GM19372 (cell line): ENCODE data around the gene COL4A3.

Experiments
- ATAC-seq: cut with Tn5 transposase; IDR thresholded peaks from one replicate; pipeline ENCODE4 v1.9.1; 2021; ENCODE audit warnings: mild to moderate bottlenecking, low read depth, moderate library complexity; ENCODE audit not compliant: unreplicated experiment

Gene COL4A3

GRCh38 chr2:227163998-227164762 lies at the start of gene COL4A3, which contains the start of gene COL4A4:
Gene COL4A3 (plus strand): TSS chr2:227164624. CDS start chr2:227164727, 103 bp downstream.
Gene COL4A4 (minus strand): TSS chr2:227164205. CDS start chr2:227147483, 16,722 bp downstream.
- peak; percentile 49 for ATAC-seq

- ATAC-seq = no peak
Observed at GRCh38 chr2:227115761-227116160, 48.7 kb upstream of the COL4A3 start.

DNA sequence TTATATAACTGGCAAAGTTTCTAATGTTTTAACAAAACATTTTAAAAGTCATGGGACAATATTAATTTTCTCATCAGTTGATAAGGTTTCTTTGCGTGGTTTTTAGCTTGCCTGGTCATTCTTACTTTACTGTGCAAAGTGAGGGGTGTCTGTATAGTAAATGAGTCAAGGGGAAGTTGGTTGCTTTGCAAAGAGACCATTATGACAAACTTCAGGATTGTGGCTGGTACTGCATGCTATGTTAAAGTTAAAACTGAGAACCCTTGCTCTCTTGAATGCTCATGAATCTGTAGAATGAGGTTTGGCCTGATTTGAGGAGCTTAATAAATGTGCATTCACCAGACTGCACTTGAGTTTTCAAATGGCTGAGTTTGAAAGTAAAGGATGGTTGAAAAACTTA lies 47.4 kb upstream of the COL4A3 start:
- no peak for ATAC-seq

GRCh38 chr2:227117852-227118251 lies 46.6 kb upstream of the COL4A3 start:
- no peak for ATAC-seq

GRCh38 chr2:227118353-227118752 lies 46.1 kb upstream of the COL4A3 start:
- no peak for ATAC-seq

DNA sequence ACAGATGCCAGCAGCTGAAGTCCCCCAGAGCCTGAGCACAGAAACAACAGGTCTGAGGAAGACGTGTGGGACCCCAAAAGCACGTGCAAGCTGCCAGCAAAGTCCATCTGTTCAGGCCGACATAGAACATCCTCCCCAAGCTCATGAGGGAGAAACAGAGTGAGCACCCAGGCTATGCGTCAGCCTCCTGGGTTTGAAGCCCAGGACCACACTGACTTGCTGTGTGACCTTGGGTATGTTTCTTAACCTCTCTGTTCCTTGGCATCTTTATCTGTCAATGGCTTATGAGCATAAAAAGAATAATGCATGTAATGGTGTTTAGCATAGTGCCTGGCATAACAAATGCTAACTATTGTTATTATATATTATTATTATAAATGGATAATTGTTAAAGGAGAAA lies 40.7 kb upstream of the COL4A3 start:
- ATAC-seq = no peak

GRCh38 chr2:227124811-227125210 lies 39.6 kb upstream of the COL4A3 start:
- no peak for ATAC-seq

DNA sequence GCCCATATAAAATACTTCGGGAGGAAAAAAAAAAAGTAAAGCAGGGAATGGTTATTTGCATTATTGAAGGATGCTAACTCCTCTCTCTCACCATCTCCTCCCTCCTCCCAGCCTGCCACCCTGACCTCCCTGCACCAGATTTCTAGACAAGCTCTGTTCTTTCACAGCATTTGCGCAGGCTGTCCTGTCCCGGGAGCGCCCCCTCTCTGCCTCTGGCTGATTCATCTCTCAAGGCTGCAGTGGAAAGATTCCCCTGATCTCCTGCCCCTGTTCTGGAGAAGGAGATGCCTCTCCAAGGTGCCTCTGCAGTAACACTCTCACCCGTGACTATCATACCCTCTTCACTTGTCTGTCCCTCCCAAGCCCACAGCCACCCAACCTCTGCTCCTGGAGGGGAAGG lies 38.9 kb upstream of the COL4A3 start:
- no peak for ATAC-seq

- no peak for ATAC-seq
Observed at GRCh38 chr2:227127201-227127600, 37.2 kb upstream of the COL4A3 start.

GRCh38 chr2:227130636-227131035 lies 33.8 kb upstream of the COL4A3 start:
- ATAC-seq = no peak

GRCh38 chr2:227132986-227133385 lies 31.4 kb upstream of the COL4A3 start:
- no peak for ATAC-seq

DNA sequence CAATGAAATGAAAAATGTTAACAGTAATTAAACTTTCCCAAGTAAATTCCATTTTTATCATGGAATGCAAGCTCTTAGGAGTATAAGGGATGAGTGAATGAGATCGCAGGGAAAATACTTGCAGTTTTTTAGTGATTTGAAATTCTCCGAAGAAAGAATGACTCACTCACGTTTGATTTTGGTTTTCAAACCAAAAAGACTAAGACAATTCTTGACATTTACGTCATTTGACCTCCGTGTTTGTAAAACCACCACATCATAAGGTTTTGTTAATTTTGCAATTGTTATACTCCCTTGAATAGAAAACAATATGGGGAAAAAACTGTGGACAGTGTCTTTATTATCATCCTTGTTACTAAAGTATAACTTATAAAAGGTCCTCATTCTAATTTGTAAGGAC lies 29.8 kb upstream of the COL4A3 start:
- ATAC-seq = no peak

DNA sequence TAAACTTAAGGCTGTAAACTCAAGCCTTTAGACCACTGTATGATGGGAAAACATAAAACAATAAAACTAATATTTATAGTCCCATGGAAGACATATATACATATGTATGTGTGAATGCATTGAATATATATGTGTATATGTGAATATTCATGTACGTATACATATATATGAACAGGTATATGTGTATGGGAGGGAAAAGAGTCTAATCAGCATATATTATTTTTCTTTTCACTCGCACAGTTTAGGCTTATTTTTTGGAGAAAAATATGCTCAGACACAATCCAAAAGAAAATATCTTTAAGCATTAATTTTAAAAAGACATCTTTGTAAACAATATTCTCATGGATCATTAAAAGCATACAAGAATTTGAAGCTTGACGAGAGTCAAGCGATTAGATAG lies 23.1 kb upstream of the COL4A3 start:
- ATAC-seq = no peak

DNA sequence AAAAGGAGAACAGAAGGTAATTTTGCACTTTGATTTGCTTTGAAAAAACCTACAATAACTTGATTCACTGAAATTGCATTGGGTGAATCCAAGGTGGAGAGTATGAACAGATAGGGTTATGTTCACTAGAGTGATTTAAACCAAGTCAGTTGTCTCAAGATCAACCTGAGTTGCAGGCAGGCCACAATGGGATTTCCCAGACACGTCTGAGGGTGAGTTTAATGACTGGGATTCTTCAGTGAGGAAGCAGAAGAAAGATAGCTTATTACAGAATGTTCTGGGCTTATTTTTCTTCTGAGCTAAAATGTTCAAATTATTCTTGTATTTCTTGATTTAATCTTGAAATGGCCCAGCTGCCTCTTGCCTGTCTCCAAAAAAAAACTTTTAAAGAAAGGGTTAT lies 20.5 kb upstream of the COL4A3 start:
- ATAC-seq = no peak

GRCh38 chr2:227146456-227146855 lies 18.0 kb upstream of the COL4A3 start:
- no peak for ATAC-seq

DNA sequence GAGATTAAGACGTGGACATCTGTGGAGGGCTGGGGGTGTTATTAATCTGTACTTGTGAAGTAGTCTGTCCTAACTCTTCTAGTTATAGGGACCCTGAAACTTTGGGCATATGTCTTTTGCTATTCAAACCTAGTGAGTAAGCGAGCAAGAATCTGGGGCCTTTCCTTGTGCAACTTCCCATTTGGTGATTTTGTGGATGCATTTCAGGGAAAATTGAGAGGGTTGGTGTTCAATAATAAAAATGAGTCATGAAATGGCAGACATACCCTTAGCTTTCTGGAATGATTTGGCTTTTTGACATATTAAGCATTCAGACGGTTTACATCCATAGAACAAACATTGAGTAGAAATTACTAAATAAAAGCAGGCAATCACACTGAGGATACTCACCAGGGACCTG lies 17.4 kb upstream of the COL4A3 start:
- ATAC-seq = no peak

- ATAC-seq = no peak
Observed at GRCh38 chr2:227148106-227148505, 16.3 kb upstream of the COL4A3 start.

- ATAC-seq = no peak
Observed at GRCh38 chr2:227150222-227150936, 14.0 kb upstream of the COL4A3 start.

GRCh38 chr2:227152093-227152766 lies 12.2 kb upstream of the COL4A3 start:
- no peak for ATAC-seq

GRCh38 chr2:227153307-227153706 lies 11.1 kb upstream of the COL4A3 start:
- ATAC-seq = no peak

DNA sequence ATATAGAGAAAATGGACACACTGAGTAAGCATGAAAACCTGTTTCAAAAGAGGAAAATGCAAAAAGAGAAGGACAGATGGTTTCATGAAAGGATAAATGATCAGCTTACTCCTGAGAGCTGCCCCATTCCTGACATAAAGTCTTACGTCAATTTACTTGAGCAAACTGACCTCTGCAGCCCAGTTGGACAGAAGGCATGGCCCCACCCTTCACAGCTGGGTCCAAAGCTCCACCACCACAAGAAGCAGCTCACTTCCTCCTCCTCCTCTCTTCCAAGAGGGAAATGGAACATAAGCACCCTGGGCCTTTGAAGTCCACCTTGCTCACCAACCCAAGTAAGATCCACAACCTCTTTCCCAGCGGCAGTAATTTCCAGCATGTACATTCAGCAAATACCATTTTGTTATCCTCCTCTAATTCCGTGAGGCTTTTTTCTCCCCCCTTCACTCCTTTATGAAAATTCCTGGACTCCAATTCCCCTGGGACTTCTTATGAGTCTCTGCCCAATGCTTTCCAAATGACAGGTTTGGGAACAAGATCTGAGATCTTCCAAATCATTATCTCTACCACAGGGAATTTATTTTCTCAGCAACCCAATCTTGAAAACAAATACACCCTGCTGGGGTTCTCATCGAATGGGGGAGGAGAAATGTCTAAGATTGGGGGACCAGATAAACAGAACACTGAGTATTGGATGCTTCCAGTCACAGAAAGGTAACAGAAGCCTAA lies 10.5 kb upstream of the COL4A3 start:
- ATAC-seq = no peak
